ENCODE results near the gene KIF12.
A peak's percentile ranks its signal among the peaks of the same experiment; 100 is the strongest.

Gene KIF12

DNA sequence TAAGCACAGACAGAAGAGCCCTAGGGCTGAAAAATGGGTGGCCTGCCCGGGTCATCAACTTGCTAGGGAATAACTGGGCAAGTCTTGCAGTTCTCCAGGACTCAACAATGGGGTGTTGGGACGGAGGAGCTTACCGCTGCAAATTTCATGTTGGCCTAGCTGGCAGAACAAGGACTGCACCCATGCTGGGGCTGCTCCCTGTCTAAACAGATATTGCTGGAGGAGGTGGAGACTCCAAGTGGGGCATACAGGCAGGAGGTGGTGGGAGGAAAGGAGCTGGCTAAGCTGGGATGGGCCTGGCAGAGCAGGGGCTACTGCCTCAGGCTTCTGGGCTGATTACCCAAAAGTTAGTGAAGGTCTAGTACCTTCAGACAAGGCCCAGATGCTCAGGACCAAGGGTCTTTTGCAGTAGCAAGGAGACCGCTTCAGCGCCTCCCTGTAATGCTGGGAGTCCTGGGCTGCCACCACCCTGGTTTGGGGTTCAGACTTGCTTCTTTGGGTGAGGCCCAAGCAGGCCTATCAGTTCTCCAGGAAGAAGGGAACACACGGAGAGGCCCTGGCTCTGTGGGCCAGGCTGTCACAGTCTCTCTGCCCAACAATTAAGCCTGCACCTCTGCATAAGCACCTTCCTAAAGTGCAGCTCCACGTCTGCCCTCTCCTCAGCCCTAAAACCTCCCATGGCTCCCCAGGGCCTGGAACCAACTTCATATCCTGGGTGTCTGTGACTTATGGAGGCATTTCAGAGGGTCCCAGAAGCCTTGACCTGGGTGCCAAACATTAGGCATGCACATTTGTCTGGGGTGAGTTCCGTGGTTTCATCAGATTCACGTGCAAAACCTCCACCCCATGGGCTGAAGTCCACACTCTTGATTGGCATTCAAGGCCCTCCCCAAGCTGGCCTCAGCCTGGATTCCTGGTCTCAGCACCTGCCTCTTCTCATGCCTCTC lies 24.2 kb upstream of the KIF12 start:
- no peak for DNase-seq (ENCODE audit: low read depth)

DNA sequence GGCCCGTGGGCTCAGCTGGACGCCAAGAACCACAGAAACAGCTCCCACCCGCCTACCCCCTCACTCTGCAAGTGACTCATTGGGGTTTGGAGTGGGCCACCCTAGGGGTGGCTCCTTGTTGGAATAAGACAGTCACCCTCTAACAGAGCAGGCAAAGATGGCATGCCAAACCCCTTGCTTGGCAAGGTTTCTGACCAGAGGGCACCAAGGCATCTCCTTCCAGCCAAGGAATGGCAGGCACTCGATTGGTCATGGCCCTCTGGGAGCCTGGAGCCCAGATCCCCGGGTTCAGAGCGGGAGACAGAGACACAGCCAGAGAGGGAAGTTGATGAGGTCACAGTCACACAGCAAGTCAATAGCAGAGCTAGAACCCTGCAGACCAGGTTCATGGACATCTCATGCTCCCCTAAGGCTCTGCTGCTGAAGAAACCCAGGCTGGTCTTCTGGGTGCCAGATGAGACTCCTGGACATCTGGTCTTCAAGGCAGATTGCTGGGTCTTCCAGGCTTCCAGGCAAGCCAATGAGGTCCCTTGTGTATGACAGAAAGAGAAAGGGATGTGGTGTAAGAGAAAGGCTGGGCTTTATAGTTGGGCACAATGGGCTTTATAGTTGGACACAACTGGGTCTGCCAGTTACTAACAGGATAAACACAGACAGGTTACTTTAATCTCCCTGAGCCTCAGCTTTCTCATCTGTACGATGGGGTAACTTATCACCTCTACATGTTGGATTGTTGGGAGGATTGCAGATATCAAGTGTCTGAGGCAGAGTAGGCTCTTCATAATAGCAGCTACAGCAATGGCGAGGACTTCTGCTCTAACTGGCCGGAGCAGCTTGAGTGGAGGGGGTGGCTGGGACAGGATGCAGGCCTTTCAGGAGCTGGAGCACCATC lies 23.3 kb upstream of the KIF12 start:
- DNase-seq (ENCODE audit: low read depth): no peak

- DNase-seq (ENCODE audit: low read depth): no peak
Measured at GRCh38 chr9:114121227-114122135, 22.4 kb upstream of the KIF12 start.

- DNase-seq (ENCODE audit: low read depth): no peak
Measured at GRCh38 chr9:114120192-114121014, 21.3 kb upstream of the KIF12 start.

DNA sequence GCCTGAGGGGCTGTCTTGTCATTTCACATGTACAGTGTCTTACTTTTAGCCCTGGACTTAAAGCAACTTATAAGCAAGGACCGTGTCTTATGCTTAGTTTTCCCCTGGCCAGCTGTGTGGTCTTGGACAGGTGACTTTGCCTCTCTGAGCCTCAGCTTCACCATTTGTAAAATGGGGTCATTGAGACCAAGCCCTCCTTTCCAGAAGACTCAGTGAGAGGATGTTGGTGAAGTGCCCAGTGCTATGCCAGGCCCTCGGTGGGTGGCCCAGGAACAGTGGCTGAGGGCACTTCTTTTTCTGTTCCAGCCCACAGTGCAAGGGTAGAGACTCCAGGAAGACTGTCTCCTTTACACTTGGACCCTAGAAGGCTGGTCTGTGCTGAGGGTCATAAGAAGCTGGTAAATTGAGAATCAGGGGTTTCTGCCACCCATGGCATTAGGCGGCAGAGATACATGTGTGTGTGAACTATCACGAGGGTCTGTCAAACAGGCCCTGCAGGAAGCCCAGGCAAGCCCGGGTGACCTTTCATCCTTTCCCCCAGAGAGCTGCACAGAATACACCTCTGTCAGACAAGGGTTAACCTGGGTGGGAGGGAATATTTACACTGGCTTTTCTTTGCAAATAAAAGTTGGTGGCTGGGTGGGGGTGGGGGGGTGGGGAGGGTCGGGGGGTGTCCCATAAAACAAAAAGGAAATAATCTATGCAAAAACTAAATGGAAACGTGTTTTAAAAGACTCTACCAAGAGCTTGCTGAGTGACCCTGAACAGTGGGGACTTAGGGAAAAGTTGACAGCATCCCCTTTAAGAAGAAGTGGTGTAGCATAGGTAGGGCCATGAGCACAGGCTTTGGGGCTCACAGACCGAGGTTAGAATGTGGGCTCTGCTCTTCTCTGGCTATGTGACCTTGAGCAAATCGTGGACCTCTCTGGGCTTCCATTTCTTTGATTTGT lies 20.4 kb upstream of the KIF12 start:
- DNase-seq (ENCODE audit: low read depth): no peak

GRCh38 chr9:114117996-114118830 lies 19.1 kb upstream of the KIF12 start:
- no peak for DNase-seq (ENCODE audit: low read depth)

GRCh38 chr9:114117614-114117995 lies 18.5 kb upstream of the KIF12 start:
- DNase-seq (ENCODE audit: low read depth): no peak

DNA sequence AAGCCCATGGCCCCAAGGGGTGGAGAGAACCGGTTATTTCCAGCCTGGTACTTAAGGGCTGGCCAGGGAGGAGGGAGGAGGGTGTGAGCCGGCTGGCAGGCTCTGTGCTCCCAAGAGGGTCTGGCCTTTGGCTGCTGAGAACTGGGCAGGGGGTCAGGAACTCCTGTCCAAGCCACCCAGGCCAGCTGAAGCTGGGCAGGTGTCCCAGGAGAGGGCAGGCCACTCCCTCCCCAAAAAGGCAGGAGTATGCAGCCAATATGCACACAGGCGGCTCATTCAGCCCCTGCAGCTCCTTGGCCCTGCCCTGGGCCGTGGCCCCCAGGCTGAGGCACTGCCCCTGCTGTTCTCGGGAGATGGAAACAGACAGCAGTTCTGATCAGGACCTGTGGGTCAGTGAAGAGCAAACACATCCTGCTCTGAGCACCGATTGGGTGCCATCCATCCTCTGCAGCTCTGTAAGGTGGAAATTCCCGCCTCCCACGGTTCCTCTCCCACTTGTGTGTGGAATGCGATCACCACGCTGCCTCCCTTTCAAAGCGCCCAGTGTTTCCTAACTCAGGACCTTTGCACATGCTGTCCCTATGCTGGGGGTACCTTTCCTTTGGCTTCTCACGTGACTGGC lies 17.1 kb upstream of the KIF12 start:
- DNase-seq (ENCODE audit: low read depth): no peak

DNA sequence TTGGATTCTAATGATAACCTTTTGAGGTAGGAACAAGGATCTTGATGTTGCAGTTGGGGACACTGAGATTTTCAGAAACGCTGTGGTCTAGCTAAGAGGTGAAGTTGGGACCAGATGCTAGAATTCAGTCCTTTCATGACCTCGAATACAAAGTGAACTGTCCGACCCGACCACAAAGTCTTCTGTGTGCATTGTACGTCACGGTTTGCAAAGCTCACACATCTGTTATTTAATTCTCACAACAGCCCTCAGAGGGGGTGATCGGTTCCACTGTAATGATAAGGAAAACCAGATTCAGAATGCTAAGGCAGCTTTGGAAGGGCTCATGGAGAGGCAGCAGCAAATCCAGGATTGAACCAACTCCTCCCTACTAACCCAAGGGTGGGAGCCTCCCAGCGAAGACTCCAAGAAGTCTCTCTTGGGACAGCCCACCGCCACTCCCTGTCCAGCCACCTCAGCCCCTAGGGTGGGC lies 16.6 kb upstream of the KIF12 start:
- no peak for DNase-seq (ENCODE audit: low read depth)

GRCh38 chr9:114114364-114114763 lies 15.3 kb upstream of the KIF12 start:
- no peak for DNase-seq (ENCODE audit: low read depth)

- DNase-seq (ENCODE audit: low read depth): no peak
Measured at GRCh38 chr9:114112778-114113584, 13.9 kb upstream of the KIF12 start.

DNA sequence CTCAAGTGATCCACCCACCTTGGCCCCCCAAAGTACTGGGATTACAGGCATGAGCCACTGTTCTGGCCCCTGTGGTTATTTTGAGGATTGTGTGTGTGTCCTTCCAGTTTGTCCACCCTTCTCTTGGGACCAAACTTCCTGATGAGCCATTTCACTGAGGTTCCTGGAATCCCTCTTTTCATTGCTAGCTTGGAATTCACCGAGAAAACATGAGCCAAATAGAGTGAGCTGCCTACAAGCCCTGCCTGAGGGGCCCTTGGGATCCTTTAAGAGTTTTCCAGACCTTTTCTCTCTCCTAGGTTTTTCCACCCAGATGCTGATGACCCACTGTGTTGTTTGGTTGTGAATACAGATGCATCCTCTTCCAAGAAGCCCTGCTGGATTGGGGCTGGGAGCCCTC lies 13.2 kb upstream of the KIF12 start:
- DNase-seq (ENCODE audit: low read depth): no peak

- no peak for DNase-seq (ENCODE audit: low read depth)
Measured at GRCh38 chr9:114110180-114110579, 11.1 kb upstream of the KIF12 start.

DNA sequence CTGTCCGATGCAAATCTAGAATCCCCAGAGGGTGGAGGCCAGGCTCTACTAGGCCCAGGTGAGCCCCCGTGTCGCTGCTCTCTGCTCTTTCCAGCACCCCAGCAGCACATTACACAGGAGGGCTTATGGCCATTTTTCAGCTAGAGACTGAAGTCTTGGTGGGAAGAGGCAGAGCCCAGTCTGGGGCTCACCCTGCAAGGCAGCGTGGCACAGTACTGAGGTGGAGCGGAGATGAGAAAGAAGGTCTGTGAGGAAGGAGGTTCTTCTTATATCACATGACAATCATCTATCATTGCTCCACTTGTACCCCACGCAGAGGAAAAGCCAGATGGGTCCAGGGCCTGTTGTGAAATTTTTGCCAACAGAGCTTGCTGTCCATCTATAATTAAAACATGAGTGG lies 10.0 kb upstream of the KIF12 start:
- no peak for DNase-seq (ENCODE audit: low read depth)

DNA sequence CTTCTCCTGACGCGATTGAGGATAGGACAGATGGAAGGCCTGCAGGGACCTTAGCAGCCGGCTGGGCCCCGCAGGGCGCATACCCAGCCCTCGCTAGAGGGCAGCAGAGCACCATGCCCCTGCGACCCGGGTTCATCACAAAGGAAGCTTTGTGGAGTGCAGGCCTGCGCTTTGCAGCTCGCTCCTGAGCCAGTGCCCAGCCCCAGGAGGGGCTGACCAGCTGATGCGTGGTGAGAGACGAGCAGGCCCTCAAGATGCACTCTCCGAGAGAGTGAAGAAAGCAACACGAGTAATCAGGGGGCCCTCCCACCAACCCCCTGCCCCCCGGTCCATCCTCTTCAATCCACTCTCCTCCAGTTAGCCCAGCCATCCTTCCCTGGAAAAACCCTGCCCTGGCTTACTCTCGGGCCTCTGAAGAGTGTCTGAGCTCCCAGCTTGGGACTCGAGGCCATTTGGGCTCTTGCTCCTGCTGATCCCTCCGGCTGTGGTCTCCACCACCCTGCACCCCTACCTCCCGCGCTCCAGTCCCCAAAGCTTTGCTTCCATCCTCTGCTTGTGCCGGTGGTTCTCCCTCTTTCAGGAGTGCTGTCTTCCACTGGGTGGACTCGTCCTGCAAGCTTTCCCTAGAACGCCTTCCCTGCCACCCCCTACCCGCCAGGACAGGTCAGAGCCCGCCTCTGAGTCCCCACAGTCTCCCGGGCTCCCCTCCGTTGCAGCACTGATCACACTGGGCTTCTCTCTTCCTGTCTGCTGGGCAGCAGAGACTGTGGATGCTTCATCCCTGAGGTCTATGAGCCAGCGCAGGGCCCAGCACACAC lies 9.1 kb upstream of the KIF12 start:
- DNase-seq (ENCODE audit: low read depth): peak; percentile 41

DNA sequence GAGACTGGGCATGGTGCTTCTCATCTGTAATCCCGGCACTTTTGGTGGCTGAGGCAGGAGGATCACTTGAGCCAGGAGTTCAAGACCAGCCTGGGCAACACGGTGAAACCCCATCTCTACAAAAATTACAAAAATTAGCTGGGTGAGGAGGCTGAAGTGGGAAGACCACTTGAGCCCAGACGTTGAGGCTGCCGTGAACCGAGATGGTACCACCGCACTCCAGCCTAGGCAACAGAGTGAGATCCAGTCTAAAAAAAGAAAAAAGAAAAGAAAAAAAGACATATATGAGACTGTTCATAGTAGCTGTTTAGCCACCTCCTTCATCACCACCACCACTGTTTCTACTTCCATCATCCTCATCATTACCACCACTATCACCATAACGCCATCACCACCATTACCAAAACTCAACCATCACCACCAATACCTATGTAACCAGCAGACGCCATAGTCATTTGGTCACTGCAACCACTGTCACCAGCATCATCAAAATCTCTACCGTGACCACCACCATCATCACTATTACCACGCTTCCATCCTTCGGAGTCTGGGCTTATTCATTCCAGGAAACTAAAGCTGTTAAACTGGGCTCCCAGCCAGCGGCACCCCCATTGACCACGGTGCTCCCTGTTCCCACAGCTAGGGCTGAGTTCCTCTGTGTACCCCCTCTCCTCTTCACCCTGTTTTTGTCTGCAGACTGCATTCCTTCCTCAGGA lies 8.4 kb upstream of the KIF12 start:
- no peak for DNase-seq (ENCODE audit: low read depth)

Measured in stimulated activated CD8-positive, alpha-beta memory T cell treated with anti-CD3 and anti-CD28 coated beads, Interleukin-4, amount 100 ng/mL, for 24 hours (primary cell).